K562 (cell line): ENCODE data around the gene RNF207. TPM values are rescaled to one million over a fixed set of nuclear protein-coding genes. Genes with fewer than 3 reads are reported as not detected.
A peak's percentile ranks its signal among the peaks of the same experiment; 100 is the strongest.

ENCODE experiments used
- BCOR ChIP-seq: fragments of 450-650 bp; IDR thresholded peaks from 2 replicates; pipeline ENCODE4 v1.6.1; 2016
- BRF1 ChIP-seq: IDR thresholded peaks from 3 replicates; pipeline ENCODE4 v1.6.1; 2011; ENCODE audit warnings: borderline replicate concordance, mild to moderate bottlenecking; ENCODE audit not compliant: insufficient read length; ENCODE audit errors: extremely low read depth
- CHCHD3 ChIP-seq: fragments of 250-450 bp; sonication (Bioruptor Pico); IDR thresholded peaks from 2 replicates; pipeline ENCODE4 v2.1.2; 2022; ENCODE audit warnings: mild to moderate bottlenecking
- CHD1 ChIP-seq: fragments of 200-600 bp; sonication (generic); IDR thresholded peaks from one replicate; pipeline ENCODE4 v1.6.1; 2012; ENCODE audit warnings: mild to moderate bottlenecking, moderate library complexity, low read length, inconsistent platforms
- CHD2 ChIP-seq: IDR thresholded peaks from 2 replicates; pipeline ENCODE4 v1.6.1; 2011; ENCODE audit warnings: low read depth, low read length
- GATA2 ChIP-seq: sonication (generic); formaldehyde crosslinking; IDR thresholded peaks from 2 replicates; pipeline ENCODE4 v1.4.0; 2020; ENCODE audit warnings: mild to moderate bottlenecking, missing genetic modification reagents
- HDAC1 ChIP-seq, 2 experiments: fragments of 450-650 bp; IDR thresholded peaks; 2 replicates each; pipeline ENCODE4 v1.6.1; 2016 to 2017; ENCODE audit warnings: inconsistent platforms in 1 of 2, mild to moderate bottlenecking in 1 of 2, moderate library complexity in 1 of 2
- HINFP ChIP-seq: fragments of 450-650 bp; conservative IDR thresholded peaks from 2 replicates; pipeline ENCODE4 v1.6.1; 2016; ENCODE audit warnings: missing genetic modification characterization, low read depth, mild to moderate bottlenecking, control low read depth, missing compliant biosample characterization
- KDM4B ChIP-seq, 2 experiments: fragments of 450-650 bp in 1 of 2; sonication (generic) in 1 of 2; IDR thresholded peaks; 2 replicates each; pipeline ENCODE4 v1.6.1; 2016 to 2017; ENCODE audit warnings: borderline replicate concordance in 2 of 2, antibody characterized with exemption in 1 of 2, low read depth in 1 of 2, mild to moderate bottlenecking in 1 of 2
- MYBL2 ChIP-seq, 2 experiments: fragments of 450-650 bp in 1 of 2; sonication (generic) in 1 of 2; formaldehyde crosslinking in 1 of 2; IDR thresholded peaks; 2 replicates each; pipeline versions ENCODE4 v1.6.1 to v1.8.1; 2017 to 2022; ENCODE audit warnings: borderline replicate concordance in 1 of 2, inconsistent platforms in 1 of 2, low read depth in 1 of 2, mild to moderate bottlenecking in 1 of 2, missing genetic modification reagents in 1 of 2, moderate library complexity in 1 of 2
- NR2F6 ChIP-seq: fragments of 450-650 bp; formaldehyde crosslinking; IDR thresholded peaks from 2 replicates; pipeline ENCODE4 v1.4.0; 2020; ENCODE audit warnings: mild to moderate bottlenecking
- RFX7 ChIP-seq: fragments of 250-450 bp; sonication (Bioruptor Pico); IDR thresholded peaks from 2 replicates; pipeline ENCODE4 v1.5.1; 2021; ENCODE audit warnings: mild to moderate bottlenecking
- SMARCB1 ChIP-seq: IDR thresholded peaks from 2 replicates; pipeline ENCODE4 v1.6.1; 2011; ENCODE audit warnings: improper control_type of control experiment, low read depth; ENCODE audit not compliant: insufficient read length
- TEAD2 ChIP-seq: fragments of 450-650 bp; IDR thresholded peaks from 2 replicates; pipeline ENCODE4 v1.6.1; 2016; ENCODE audit warnings: missing genetic modification characterization, control low read depth, missing compliant biosample characterization
- ZC3H11A ChIP-seq: IDR thresholded peaks from 2 replicates; pipeline ENCODE4 v1.6.1; 2012; ENCODE audit warnings: low read depth, low read length, improper control_type of control experiment
- ZNF217 ChIP-seq: sonication (generic); formaldehyde crosslinking; IDR thresholded peaks from 2 replicates; pipeline ENCODE4 v1.8.0; 2022; ENCODE audit warnings: mild to moderate bottlenecking, missing genetic modification reagents
- ZNF280A ChIP-seq: fragments of 450-650 bp; IDR thresholded peaks from 2 replicates; pipeline ENCODE4 v1.6.1; 2018; ENCODE audit warnings: mild to moderate bottlenecking, low read depth; ENCODE audit not compliant: partially characterized antibody
- polyA plus RNA-seq, 8 experiments: library from polyadenylated mRNA; depleted of rRNA in 4 of 8; stranded (reverse) in 5 of 8; unstranded in 3 of 8; fragments of >200 nt; fragmentation: Nextera tagmentation in 2 of 8; fragmentation: Illumina TruSeq in 1 of 8; extraction: Ambion mirVana in 2 of 8; extraction: Trizol in 1 of 8; gene quantifications; 2 replicates each; pipeline versions ENCODE4 v1.2.1 to v1.2.3, GENCODE V29; 2011 to 2014; ENCODE audit warnings: inconsistent platforms in 1 of 8, missing spikeins in 1 of 8
- total RNA-seq, 7 experiments: library from RNA; depleted of rRNA in 6 of 7; stranded (reverse); fragments of >200 nt in 6 of 7; fragmentation: Illumina TruSeq in 2 of 7; extraction: Trizol in 2 of 7; gene quantifications; 2 replicates each; pipeline versions ENCODE4 v1.2.1 to v1.2.3, GENCODE V29; 2011 to 2021; ENCODE audit warnings: low replicate concordance in 1 of 7
- TF ChIP-seq, protein P1 (sequence below), 2 experiments: fragments of 450-650 bp; conservative IDR thresholded peaks; 2 replicates each; pipeline ENCODE4 v1.6.1; 2017; ENCODE audit warnings: mild to moderate bottlenecking in 2 of 2, moderate library complexity in 2 of 2
- TF ChIP-seq, protein P2 (sequence below): fragments of 250-450 bp; sonication (Bioruptor Pico); IDR thresholded peaks from 2 replicates; pipeline ENCODE4 v1.4.0; 2020; ENCODE audit warnings: mild to moderate bottlenecking, moderate library complexity

Gene RNF207
- total and polyA plus RNA-seq, 9 of the 15 experiments (the other 6 are each of a cell fraction or from before 2014, with no cell fraction given) = 2.7 to 30.6 (median 12.9) TPM

- TF ChIP-seq KDM4B (IDR thresholded peaks at IDR 0.05; ENCODE audit: borderline replicate concordance in 2 of 2, low read depth in 1 of 2) (peak in 1 of 2 experiments; percentile 49; a peak in 1 of 4 replicates), ZNF280A (no peak), CHD2 (no peak), RFX7 (no peak), HINFP (tag) (no peak), BCOR (peak; percentile 36; the same call in 1 of the 2 replicates), HDAC1 (IDR thresholded peaks at IDR 0.05) (peak in 1 of 2 experiments; percentile 94; a peak in 2 of 4 replicates), BRF1 (no peak), TEAD2 (tag) (no peak), NR2F6 (CRISPR knock-in tag) (no peak), CHD1 (no peak), ZNF217 (CRISPR knock-in tag) (no peak), MYBL2 (IDR thresholded peaks at IDR 0.05; ENCODE audit: low read depth) (no peak), MYBL2 (CRISPR knock-in tag; IDR thresholded peaks at IDR 0.05; ENCODE audit: borderline replicate concordance) (peak; percentile 72; the same call in 1 of the 2 replicates), SMARCB1 (no peak), CHCHD3 (no peak), ZC3H11A (peak; percentile 81; the same call in 1 of the 2 replicates), GATA2 (CRISPR knock-in tag) (no peak)
- TF ChIP-seq, protein P1, sequence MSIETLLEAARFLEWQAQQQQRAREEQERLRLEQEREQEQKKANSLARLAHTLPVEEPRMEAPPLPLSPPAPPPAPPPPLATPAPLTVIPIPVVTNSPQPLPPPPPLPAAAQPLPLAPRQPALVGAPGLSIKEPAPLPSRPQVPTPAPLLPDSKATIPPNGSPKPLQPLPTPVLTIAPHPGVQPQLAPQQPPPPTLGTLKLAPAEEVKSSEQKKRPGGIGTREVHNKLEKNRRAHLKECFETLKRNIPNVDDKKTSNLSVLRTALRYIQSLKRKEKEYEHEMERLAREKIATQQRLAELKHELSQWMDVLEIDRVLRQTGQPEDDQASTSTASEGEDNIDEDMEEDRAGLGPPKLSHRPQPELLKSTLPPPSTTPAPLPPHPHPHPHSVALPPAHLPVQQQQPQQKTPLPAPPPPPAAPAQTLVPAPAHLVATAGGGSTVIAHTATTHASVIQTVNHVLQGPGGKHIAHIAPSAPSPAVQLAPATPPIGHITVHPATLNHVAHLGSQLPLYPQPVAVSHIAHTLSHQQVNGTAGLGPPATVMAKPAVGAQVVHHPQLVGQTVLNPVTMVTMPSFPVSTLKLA (conservative IDR thresholded peaks at IDR 0.05) = peak; percentile 72 to 87
- TF ChIP-seq, protein P2, sequence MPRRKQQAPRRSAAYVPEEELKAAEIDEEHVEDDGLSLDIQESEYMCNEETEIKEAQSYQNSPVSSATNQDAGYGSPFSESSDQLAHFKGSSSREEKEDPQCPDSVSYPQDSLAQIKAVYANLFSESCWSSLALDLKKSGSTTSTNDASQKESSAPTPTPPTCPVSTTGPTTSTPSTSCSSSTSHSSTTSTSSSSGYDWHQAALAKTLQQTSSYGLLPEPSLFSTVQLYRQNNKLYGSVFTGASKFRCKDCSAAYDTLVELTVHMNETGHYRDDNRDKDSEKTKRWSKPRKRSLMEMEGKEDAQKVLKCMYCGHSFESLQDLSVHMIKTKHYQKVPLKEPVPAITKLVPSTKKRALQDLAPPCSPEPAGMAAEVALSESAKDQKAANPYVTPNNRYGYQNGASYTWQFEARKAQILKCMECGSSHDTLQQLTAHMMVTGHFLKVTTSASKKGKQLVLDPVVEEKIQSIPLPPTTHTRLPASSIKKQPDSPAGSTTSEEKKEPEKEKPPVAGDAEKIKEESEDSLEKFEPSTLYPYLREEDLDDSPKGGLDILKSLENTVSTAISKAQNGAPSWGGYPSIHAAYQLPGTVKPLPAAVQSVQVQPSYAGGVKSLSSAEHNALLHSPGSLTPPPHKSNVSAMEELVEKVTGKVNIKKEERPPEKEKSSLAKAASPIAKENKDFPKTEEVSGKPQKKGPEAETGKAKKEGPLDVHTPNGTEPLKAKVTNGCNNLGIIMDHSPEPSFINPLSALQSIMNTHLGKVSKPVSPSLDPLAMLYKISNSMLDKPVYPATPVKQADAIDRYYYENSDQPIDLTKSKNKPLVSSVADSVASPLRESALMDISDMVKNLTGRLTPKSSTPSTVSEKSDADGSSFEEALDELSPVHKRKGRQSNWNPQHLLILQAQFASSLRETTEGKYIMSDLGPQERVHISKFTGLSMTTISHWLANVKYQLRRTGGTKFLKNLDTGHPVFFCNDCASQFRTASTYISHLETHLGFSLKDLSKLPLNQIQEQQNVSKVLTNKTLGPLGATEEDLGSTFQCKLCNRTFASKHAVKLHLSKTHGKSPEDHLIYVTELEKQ (CRISPR knock-in tag) = no peak
Measured at GRCh38 chr1:6245086-6245868, 39.4 kb downstream of the RNF207 start (continued).
